GM12875 (cell line): ENCODE results near the gene CASP8.

Experiments
- H3K4me3 ChIP-seq: one replicate; pipeline ENCODE4 v1.5.1; 2011; ENCODE audit warnings: low read depth, low read length, control low read depth
- TF ChIP-seq, protein P1 (sequence below): IDR thresholded peaks from 2 replicates; pipeline ENCODE4 v1.5.1; 2011; ENCODE audit warnings: low read depth, mild to moderate bottlenecking, control low read depth, inconsistent platforms, low read length, moderate library complexity, borderline replicate concordance; ENCODE audit not compliant: insufficient read depth

The CASP8 gene

DNA sequence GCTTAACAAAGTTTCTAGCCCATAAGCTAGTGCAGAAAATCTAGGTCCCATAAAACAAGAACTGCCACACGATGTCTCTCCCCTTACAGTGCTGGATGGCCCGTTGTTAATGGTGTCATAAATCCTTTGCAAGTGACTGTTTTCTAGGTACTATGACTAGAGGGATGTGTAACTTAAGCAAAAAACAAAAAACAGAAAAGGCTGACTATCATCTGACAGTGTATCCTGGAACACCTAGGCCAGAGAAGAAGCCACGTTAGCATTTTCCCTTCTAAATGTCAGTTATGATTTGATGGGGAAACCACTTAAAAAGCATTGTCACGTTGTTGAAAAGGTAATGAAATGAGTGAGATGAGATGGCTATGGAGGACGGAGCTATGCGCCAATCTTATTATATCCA is 2.4 kb downstream of the CASP8 start:
- TF ChIP-seq, protein P1, sequence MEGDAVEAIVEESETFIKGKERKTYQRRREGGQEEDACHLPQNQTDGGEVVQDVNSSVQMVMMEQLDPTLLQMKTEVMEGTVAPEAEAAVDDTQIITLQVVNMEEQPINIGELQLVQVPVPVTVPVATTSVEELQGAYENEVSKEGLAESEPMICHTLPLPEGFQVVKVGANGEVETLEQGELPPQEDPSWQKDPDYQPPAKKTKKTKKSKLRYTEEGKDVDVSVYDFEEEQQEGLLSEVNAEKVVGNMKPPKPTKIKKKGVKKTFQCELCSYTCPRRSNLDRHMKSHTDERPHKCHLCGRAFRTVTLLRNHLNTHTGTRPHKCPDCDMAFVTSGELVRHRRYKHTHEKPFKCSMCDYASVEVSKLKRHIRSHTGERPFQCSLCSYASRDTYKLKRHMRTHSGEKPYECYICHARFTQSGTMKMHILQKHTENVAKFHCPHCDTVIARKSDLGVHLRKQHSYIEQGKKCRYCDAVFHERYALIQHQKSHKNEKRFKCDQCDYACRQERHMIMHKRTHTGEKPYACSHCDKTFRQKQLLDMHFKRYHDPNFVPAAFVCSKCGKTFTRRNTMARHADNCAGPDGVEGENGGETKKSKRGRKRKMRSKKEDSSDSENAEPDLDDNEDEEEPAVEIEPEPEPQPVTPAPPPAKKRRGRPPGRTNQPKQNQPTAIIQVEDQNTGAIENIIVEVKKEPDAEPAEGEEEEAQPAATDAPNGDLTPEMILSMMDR = no peak
- no peak overlapping the region for H3K4me3 ChIP-seq

GRCh38 chr2:201263779-201264178 is 3.4 kb downstream of the CASP8 start:
- TF ChIP-seq, protein P1 = no peak
- no peak overlapping the region for H3K4me3 ChIP-seq

DNA sequence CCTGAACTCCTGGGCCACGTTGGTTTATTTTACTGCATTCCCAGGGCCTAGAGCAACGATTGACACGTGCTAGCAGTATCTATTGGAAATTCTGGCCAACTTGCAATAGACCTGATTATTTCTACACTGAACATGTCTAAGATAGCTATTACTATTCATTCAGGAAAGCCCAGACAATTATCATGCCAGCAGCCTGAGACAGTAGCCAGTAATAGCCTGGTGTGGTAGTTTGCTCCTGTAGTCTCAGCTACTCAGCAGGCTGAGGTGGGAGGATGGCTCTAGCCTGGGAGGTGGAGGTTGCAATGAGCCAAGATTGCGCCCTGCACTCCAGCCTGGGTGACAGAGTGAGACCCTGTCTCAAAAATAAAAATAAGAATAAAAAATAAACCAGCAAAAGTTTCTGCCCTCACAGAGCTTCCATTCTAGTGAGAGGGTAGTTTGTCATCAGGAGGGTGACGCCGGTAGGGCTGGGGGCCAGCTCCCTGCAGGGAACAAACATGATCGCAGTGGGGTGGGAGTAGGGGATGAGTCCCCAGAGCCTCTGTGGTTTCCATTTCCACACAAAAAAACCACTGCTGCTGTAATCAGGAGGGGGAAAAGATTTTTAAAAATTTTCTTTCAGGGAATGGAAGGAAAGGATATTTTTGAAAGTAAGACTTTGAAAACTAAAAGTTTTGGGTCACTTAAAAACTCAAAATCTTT is 4.3 kb downstream of the CASP8 start:
- no peak overlapping the region for H3K4me3 ChIP-seq
- TF ChIP-seq, protein P1 = no peak

DNA sequence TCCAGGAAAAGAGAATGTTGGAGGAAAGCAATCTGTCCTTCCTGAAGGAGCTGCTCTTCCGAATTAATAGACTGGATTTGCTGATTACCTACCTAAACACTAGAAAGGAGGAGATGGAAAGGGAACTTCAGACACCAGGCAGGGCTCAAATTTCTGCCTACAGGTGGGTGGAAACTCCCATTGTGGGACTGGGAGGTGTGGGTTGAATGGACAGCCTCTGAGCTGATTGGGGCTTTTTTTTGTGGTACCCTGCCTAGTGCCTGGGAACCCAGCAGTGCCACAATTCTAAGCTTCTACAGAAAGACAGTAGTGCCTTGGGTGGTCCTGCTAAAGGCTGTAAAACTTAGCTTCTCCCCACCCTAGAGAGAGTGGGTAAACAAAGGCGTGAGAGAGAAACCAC is 6.3 kb downstream of the CASP8 start:
- TF ChIP-seq, protein P1 = no peak
- no peak overlapping the region for H3K4me3 ChIP-seq

GRCh38 chr2:201267278-201268030 is 7.1 kb downstream of the CASP8 start:
- TF ChIP-seq, protein P1 = no peak
- H3K4me3 ChIP-seq = no peak overlapping the region

DNA sequence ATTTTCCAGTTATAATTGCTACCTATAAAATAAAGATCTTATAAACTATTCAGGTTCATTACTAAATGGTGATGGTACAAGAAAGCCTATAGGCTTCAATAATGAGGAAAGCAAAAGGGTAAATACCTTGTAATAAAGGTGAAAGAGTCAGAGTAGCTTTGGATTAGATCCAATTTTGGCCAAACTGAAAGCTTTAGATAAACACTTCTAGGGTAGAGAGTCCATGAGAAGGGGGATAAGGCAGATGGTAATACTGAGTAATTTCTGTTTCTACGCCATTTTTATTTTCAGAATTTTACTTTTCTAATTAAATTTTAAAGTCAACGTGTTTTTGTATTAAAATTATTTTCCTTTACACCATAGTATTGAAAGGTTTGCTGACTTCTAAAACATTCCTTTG is 9.4 kb downstream of the CASP8 start:
- TF ChIP-seq, protein P1 = no peak
- H3K4me3 ChIP-seq = no peak overlapping the region
